HEK293T (cell line): ENCODE data around the gene SNCG.

ENCODE experiments used
- CTCF ChIA-PET: fragments of 350-600 bp; formaldehyde crosslinking; extraction: SDS; loops from one replicate; lab custom pipeline; 2021; ENCODE audit warnings: antibody characterized with exemption, inconsistent platforms; lab: Yijun Ruan, JAX
- POLR2A ChIA-PET: fragments of 350-600 bp; formaldehyde crosslinking; extraction: SDS; loops from one replicate; lab custom pipeline; 2020; ENCODE audit warnings: antibody characterized with exemption, inconsistent platforms; lab: Yijun Ruan, JAX
- DNase-seq: peaks from one replicate; pipeline ENCODE4 v3.0.0; 2012; ENCODE audit warnings: mixed read lengths; ENCODE audit errors: extremely low spot score
- ARNT ChIP-seq: fragments of 450-650 bp; IDR thresholded peaks from 2 replicates; pipeline ENCODE4 v1.6.1; 2017; ENCODE audit warnings: mild to moderate bottlenecking
- BHLHE40 ChIP-seq: fragments of 450-650 bp; IDR thresholded peaks from 2 replicates; pipeline ENCODE4 v1.6.1; 2016; ENCODE audit warnings: mild to moderate bottlenecking, moderate library complexity, borderline replicate concordance
- CTBP1 ChIP-seq: fragments of 450-650 bp; IDR thresholded peaks from 2 replicates; pipeline ENCODE4 v1.6.1; 2016; ENCODE audit warnings: borderline replicate concordance
- ELF4 ChIP-seq: fragments of 450-650 bp; IDR thresholded peaks from 2 replicates; pipeline ENCODE4 v1.6.1; 2017; ENCODE audit warnings: antibody characterized with exemption
- FOXA1 ChIP-seq: fragments of 450-650 bp; IDR thresholded peaks from 2 replicates; pipeline ENCODE4 v1.6.1; 2016; ENCODE audit warnings: mild to moderate bottlenecking
- FOXK2 ChIP-seq: fragments of 450-650 bp; IDR thresholded peaks from 2 replicates; pipeline ENCODE4 v1.6.1; 2016; ENCODE audit warnings: mild to moderate bottlenecking
- FOXM1 ChIP-seq: fragments of 450-650 bp; IDR thresholded peaks from 2 replicates; pipeline ENCODE4 v1.6.1; 2017; ENCODE audit warnings: mild to moderate bottlenecking, borderline replicate concordance
- HDGF ChIP-seq: fragments of 450-650 bp; IDR thresholded peaks from 2 replicates; pipeline ENCODE4 v1.6.1; 2017; ENCODE audit warnings: antibody characterized with exemption, borderline replicate concordance
- L3MBTL2 ChIP-seq: fragments of 450-650 bp; conservative IDR thresholded peaks from 2 replicates; pipeline ENCODE4 v1.6.1; 2016; ENCODE audit warnings: mild to moderate bottlenecking
- LEF1 ChIP-seq: fragments of 450-650 bp; IDR thresholded peaks from 2 replicates; pipeline ENCODE4 v1.6.1; 2017; ENCODE audit warnings: mild to moderate bottlenecking, borderline replicate concordance
- NFRKB ChIP-seq: fragments of 450-650 bp; IDR thresholded peaks from 2 replicates; pipeline ENCODE4 v1.6.1; 2016; ENCODE audit warnings: mild to moderate bottlenecking, moderate library complexity
- SP1 ChIP-seq: fragments of 450-650 bp; IDR thresholded peaks from 2 replicates; pipeline ENCODE4 v1.6.1; 2017
- SUZ12 ChIP-seq: fragments of 450-650 bp; IDR thresholded peaks from 2 replicates; pipeline ENCODE4 v1.6.1; 2016; ENCODE audit warnings: mild to moderate bottlenecking
- TARDBP ChIP-seq: fragments of 450-650 bp; IDR thresholded peaks from 2 replicates; pipeline ENCODE4 v1.6.1; 2016
- ZNF384 ChIP-seq: fragments of 450-650 bp; IDR thresholded peaks from 2 replicates; pipeline ENCODE4 v1.6.1; 2016
- TF ChIP-seq, protein P1 (sequence below): fragments of 450-650 bp; IDR thresholded peaks from 2 replicates; pipeline ENCODE4 v1.6.1; 2016

The SNCG gene

DNA sequence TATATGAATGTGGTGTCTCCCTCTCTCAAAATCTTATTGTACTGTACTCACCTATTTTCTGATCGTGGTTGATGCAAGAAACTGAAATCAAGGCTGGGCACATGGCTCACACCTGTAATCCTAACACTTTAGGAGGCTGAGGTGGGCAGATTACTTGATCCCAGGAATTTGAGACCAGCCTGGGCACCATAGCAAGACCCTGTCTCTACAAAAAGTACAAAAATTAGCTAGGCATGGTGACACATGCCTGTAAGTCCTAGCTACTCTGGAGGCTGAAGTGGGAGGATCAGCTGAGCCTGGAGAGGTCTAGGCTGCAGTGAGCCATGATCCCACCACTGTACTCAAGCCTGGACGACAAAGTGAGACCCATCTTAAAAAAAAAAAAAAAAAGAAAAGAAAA is 17.0 kb upstream of the SNCG start:
- ChIA-PET CTCF (interaction anchor here (1.9 kb wide), 1 partner anchor 19 kb away, joined by 4 read pairs; no protein-coding TSS in a partner anchor), POLR2A (no interaction called here)
- TF ChIP-seq ZNF384, result no peak
- no peak for TF ChIP-seq ELF4
- no peak for TF ChIP-seq SUZ12
- TF ChIP-seq BHLHE40, result no peak
- TF ChIP-seq LEF1, result no peak
- no peak for TF ChIP-seq SP1
- no peak for TF ChIP-seq FOXM1
- no peak for TF ChIP-seq ARNT
- TF ChIP-seq, protein P1, sequence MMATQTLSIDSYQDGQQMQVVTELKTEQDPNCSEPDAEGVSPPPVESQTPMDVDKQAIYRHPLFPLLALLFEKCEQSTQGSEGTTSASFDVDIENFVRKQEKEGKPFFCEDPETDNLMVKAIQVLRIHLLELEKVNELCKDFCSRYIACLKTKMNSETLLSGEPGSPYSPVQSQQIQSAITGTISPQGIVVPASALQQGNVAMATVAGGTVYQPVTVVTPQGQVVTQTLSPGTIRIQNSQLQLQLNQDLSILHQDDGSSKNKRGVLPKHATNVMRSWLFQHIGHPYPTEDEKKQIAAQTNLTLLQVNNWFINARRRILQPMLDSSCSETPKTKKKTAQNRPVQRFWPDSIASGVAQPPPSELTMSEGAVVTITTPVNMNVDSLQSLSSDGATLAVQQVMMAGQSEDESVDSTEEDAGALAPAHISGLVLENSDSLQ, result no peak
- TF ChIP-seq FOXK2, result no peak
- DNase-seq, result no peak

DNA sequence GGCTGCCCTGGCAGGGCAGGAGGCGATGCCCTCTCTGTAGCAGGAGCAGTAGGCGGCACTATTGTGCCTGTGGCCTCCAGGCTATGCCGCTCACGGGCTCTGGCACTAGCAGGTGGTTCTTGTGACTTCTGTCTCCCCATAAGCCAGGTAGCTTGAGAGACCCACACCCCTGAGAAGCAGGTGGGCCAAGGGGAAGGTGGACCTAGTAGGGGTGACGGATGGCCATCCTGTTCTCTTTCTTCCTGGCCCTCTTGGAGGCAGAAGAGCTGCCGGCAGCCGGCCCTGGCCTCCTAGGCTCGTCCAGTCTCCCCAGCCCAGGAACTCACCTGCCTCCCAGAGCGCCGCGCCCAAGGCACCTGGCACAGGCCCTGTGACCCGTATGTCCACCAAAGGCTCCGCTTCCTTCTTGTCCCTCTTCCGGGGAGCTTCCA is 16.4 kb upstream of the SNCG start:
- CTCF ChIA-PET, result interaction anchor here (1.9 kb wide), 1 partner anchor 18 kb away, joined by 4 read pairs; no protein-coding TSS in a partner anchor
- POLR2A ChIA-PET, result interaction anchor here (1.4 kb wide), 1 partner anchor 25 kb away, joined by 3 read pairs; no protein-coding TSS in a partner anchor
- TF ChIP-seq SUZ12 (no peak), NFRKB (no peak)
- no peak for DNase-seq

DNA sequence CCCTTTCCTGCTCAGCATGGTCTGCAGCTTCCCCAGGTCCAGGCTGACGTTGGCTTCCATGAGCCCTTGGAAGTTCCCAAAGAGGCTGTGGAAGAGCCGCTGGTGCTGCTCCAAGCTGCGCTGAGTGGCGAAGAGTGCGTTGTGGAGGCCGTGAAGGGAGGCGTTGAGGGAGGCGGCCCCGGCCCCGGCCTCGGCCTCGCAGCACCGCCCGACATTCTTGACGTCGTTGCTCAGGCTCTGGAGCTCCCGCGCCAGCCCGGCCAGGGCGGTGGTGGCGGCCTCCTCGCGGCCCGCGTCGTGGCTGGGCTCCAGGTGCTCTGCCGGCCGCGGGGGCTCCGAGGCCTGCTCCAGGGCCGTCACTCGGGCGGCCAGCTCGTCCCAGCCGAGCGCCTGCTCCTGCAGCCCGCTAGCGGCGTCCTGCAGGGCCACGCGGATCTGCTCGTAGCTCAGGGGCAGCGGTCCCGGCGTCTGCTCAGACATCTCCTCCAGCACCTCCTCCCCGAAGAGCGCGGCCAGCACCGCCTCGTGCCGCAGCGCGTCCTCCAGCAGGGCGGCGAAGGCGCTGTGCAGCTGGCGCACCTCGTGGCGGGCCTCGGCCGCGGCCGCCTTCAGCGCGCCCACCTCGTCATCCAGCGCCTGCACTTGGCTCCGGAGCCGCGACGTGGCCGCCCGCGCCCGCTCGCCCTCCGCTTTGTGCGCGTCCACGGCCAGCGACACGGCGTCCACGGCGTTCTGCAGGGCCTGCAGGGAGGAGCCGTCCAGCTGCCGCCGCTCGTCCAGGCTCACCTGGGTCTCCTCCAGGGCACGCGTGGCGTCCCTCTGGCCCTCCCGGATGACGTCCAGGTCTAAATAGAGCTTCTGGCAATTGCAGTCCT is 15.7 kb upstream of the SNCG start:
- CTCF ChIA-PET, result interaction anchor here (1.9 kb wide), 1 partner anchor 18 kb away, joined by 4 read pairs; no protein-coding TSS in a partner anchor
- POLR2A ChIA-PET, result interaction anchor here (1.4 kb wide), 1 partner anchor 24 kb away, joined by 3 read pairs; no protein-coding TSS in a partner anchor
- no peak for TF ChIP-seq FOXK2
- no peak for TF ChIP-seq SP1
- TF ChIP-seq ARNT, result no peak
- no peak for TF ChIP-seq FOXM1
- TF ChIP-seq ZNF384, result no peak
- TF ChIP-seq LEF1, result no peak
- no peak for TF ChIP-seq L3MBTL2
- no peak for TF ChIP-seq BHLHE40
- TF ChIP-seq SUZ12, result no peak
- TF ChIP-seq CTBP1, result no peak
- no peak for TF ChIP-seq ELF4
- no peak for TF ChIP-seq FOXA1
- TF ChIP-seq TARDBP, result no peak
- no peak for TF ChIP-seq HDGF
- TF ChIP-seq, protein P1, result no peak
- no peak for TF ChIP-seq NFRKB

DNA sequence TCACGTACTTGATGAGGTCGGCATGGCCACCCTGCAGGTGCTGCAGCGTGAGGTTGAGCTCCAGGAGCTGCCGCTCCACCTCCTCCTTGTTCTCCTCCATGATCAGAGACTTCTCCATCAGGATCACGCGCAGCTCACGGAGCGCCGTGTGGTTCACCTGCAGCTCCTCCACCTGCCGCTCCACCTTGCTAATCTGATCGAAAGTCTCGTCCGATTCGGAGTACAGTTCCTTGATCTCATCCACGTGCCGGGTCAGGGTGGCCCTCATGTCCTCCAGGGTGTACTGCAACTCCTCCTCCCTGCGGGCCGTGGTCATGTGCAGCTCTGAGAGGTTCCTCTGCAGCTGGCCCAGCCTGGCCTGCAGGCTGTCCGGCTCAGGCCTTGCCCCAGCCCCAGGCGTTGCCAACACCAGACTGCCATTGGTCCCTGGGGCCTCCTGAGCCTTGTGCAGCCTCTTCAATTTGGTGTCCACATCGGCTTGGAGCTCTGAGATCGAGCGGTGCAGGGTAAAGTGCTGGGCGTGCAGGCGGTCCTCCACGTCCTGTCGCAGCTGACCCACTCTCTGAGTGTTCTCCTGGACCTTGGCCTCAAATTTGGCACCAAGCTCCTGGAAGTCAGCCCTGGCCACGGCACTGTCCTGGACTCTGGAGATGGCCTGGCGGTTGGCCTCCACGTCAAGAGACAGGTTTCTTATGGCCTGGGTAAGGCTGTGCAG is 14.9 kb upstream of the SNCG start:
- ChIA-PET CTCF (no interaction called here), POLR2A (interaction anchor here (1.4 kb wide), 1 partner anchor 23 kb away, joined by 3 read pairs; no protein-coding TSS in a partner anchor)
- TF ChIP-seq NFRKB (no peak), FOXK2 (no peak)
- DNase-seq, result no peak

More for the DNA sequence above, 15.7 kb upstream of the SNCG start:
- DNase-seq, result no peak

DNA sequence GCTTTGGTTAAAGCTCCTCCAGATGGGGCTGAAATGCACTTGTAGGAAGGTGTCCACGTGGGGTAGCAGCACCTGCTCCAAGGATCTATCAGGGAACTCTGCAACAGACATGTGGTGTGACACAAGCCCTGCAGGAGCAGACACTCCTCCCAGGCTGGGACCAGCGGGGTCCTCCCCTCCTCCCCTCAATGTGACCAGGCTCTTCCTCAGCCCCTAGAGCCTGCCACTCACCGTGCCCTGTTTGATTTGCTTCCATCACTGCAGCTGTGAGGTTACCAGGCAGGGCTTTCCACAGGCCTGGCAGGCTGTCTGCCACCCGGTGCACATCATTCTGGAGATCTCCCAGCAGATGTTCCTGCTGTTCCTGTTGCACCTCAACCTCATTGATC is 14.4 kb upstream of the SNCG start:
- ChIA-PET CTCF (no interaction called here), POLR2A (no interaction called here)
- TF ChIP-seq ARNT (no peak), NFRKB (no peak), HDGF (no peak), BHLHE40 (no peak), SP1 (no peak), FOXK2 (no peak), TARDBP (no peak), SUZ12 (no peak), FOXA1 (no peak), LEF1 (no peak), ZNF384 (no peak), ELF4 (no peak), CTBP1 (no peak), L3MBTL2 (no peak), FOXM1 (no peak)
- TF ChIP-seq, protein P1, result no peak
- DNase-seq, result no peak

DNA sequence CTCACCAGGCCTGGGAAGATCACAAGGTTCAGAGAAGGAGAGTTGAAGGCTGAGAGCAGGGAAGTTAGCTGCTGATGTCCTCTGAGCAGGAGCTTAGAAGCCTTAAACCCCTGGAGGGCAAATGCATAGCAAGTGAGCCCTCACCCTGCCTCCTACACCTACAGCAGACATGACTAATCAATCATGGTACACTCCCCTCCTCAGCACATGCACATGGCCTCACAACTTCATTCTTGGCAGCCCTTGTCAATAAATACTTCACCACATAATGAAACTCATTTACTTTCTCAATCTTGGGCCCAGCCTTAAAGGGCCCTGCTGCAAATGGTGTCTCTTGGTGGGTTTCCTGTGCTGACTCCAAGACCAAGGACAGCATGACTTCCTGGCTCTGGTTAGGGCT is 13.9 kb upstream of the SNCG start:
- no peak for TF ChIP-seq HDGF
- no peak for TF ChIP-seq L3MBTL2
- TF ChIP-seq ZNF384, result no peak
- TF ChIP-seq BHLHE40, result no peak
- TF ChIP-seq ARNT, result no peak
- no peak for TF ChIP-seq FOXM1
- no peak for TF ChIP-seq SUZ12
- ChIA-PET POLR2A (no interaction called here), CTCF (interaction anchor here (1.4 kb wide), 1 partner anchor 25 kb away, joined by 3 read pairs; no protein-coding TSS in a partner anchor)
- DNase-seq, result no peak
